Kidney epithelial cell (primary cell): ENCODE results near the gene CDH8. TPM values are rescaled to one million over a fixed set of nuclear protein-coding genes. Genes with fewer than 3 reads are reported as not detected.

ENCODE experiments used
- DNase-seq: peaks from one replicate; pipeline ENCODE4 v3.0.0-alpha.2; 2010; ENCODE audit warnings: low read depth
- H3K27me3 ChIP-seq: 2 replicates; pipeline ENCODE4 v1.6.0; 2011; ENCODE audit warnings: low read length; ENCODE audit not compliant: control insufficient read depth, insufficient read depth
- H3K36me3 ChIP-seq: 2 replicates; pipeline ENCODE4 v1.5.1; 2011; ENCODE audit warnings: low read length; ENCODE audit not compliant: control insufficient read depth, insufficient read depth
- H3K4me3 ChIP-seq: 2 replicates; pipeline ENCODE4 v1.5.1; 2011; ENCODE audit warnings: low read depth, mild to moderate bottlenecking, control low read depth, low read length
- CTCF ChIP-seq: IDR thresholded peaks from 2 replicates; pipeline ENCODE4 v1.5.1; 2011; ENCODE audit warnings: mild to moderate bottlenecking, moderate library complexity, low read length, control low read depth, inconsistent platforms; ENCODE audit not compliant: insufficient read depth, poor library complexity, severe bottlenecking
- total RNA-seq: library from RNA; depleted of rRNA; stranded (reverse); fragments of >200 nt; gene quantifications from 2 replicates; pipeline ENCODE4 v1.2.3, GENCODE V29; 2015

Gene CDH8
- total RNA-seq, 1 donor from 2014 or later, result 0.92 TPM

- Histone ChIP-seq H3K36me3 (no peaks in the 10 kb centered on the region), H3K4me3 (no peak overlapping the region), H3K27me3 (no peaks in the 10 kb centered on the region)
- DNase-seq, result no peak
- no peak for TF ChIP-seq CTCF
Measured at GRCh38 chr16:62067981-62068380, 31.7 kb upstream of the CDH8 start.

- no peak overlapping the region for H3K4me3 ChIP-seq
- DNase-seq, result no peak
- no peaks in the 10 kb centered on the region for H3K36me3 ChIP-seq
- TF ChIP-seq CTCF, result no peak
- no peaks in the 10 kb centered on the region for H3K27me3 ChIP-seq
Measured at GRCh38 chr16:62067182-62067581, 30.9 kb upstream of the CDH8 start.

- DNase-seq, result no peak
- H3K4me3 ChIP-seq, result no peak overlapping the region
- no peak for TF ChIP-seq CTCF
- H3K36me3 ChIP-seq, result no peaks in the 10 kb centered on the region
- no peaks in the 10 kb centered on the region for H3K27me3 ChIP-seq
Measured at GRCh38 chr16:62066747-62067146, 30.5 kb upstream of the CDH8 start.

GRCh38 chr16:62064173-62064572, 27.9 kb upstream of the CDH8 start:
- Histone ChIP-seq H3K4me3 (no peak overlapping the region), H3K36me3 (no peaks in the 10 kb centered on the region), H3K27me3 (no peaks in the 10 kb centered on the region)
- no peak for DNase-seq
- TF ChIP-seq CTCF, result no peak

- Histone ChIP-seq H3K27me3 (no peaks in the 10 kb centered on the region), H3K36me3 (no peaks in the 10 kb centered on the region), H3K4me3 (no peak overlapping the region)
- no peak for TF ChIP-seq CTCF
- no peak for DNase-seq
Measured at GRCh38 chr16:62060089-62060488, 23.9 kb upstream of the CDH8 start.

GRCh38 chr16:62059527-62059926, 23.3 kb upstream of the CDH8 start:
- no peak for DNase-seq
- no peak for TF ChIP-seq CTCF
- H3K4me3 ChIP-seq, result no peak overlapping the region
- H3K27me3 ChIP-seq, result no peaks in the 10 kb centered on the region
- H3K36me3 ChIP-seq, result no peaks in the 10 kb centered on the region
